Measurements from ENCODE around the gene LTBP1. TPM values are rescaled to one million over a fixed set of nuclear protein-coding genes. Genes with fewer than 3 reads are reported as not detected.
A peak's percentile ranks its signal among the peaks of the same experiment; 100 is the strongest.
"Not testable (repeated sequence)": the region's sequence is repeated elsewhere in the genome, so short reads cannot be mapped to it uniquely, and the experiment has no call there.

The LTBP1 gene
- total and polyA plus RNA-seq, 2 experiments from 2014 or later, result 35.6 to 68.9 TPM

DNA sequence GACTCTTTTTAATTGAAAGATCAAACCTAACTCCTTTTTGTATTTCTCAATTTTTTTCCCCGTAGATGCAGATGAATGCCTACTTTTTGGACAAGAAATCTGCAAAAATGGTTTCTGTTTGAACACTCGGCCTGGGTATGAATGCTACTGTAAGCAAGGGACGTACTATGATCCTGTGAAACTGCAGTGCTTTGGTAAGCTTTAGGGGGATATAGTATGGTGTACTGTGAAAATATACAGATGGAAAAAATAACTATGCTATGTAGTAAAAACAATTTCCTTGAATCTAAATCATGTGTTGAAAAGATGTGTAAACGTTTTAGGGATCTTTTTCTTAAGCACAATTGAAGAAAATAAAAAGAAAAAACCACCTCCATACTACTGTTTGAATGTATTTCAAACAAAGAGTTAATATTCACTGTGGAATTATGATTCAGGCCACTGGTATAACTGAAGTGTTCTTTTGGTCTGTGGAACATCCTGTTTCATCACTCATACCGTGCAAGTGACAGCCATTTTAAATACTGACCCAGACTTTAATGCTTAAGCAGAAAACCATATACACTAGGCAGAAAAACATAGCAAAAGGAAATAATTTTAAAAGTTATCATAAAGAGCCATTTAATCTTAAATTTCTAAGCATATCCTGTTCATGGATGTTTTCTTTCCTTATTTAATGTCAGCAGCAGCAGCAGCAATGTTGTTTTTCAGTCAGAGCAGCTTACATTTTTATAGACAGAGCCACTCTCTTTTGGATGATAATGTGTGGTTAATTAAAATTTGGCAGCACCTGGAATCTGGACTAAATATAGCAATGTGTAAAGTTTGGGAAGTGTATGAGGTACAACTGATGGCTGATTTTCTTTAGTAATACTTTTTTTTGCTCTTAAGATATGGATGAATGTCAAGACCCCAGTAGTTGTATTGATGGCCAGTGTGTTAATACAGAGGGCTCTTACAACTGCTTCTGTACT is 416.9 kb downstream of the LTBP1 start:
- TF ChIP-seq EZH2phosphoT487 (IDR thresholded peaks at IDR 0.05; ENCODE audit: low read depth, severe bottlenecking, unreplicated experiment) (no peak), EZH2 (IDR thresholded peaks at IDR 0.05; ENCODE audit: borderline replicate concordance) (no peak)
- TF ChIP-seq, protein P1, sequence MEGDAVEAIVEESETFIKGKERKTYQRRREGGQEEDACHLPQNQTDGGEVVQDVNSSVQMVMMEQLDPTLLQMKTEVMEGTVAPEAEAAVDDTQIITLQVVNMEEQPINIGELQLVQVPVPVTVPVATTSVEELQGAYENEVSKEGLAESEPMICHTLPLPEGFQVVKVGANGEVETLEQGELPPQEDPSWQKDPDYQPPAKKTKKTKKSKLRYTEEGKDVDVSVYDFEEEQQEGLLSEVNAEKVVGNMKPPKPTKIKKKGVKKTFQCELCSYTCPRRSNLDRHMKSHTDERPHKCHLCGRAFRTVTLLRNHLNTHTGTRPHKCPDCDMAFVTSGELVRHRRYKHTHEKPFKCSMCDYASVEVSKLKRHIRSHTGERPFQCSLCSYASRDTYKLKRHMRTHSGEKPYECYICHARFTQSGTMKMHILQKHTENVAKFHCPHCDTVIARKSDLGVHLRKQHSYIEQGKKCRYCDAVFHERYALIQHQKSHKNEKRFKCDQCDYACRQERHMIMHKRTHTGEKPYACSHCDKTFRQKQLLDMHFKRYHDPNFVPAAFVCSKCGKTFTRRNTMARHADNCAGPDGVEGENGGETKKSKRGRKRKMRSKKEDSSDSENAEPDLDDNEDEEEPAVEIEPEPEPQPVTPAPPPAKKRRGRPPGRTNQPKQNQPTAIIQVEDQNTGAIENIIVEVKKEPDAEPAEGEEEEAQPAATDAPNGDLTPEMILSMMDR (IDR thresholded peaks at IDR 0.05; ENCODE audit: poor library complexity), result no peak
- H3K9me2 ChIP-seq (replicated peaks; ENCODE audit: insufficient read depth), result no peaks in the 10 kb centered on the region
- peak overlapping the region; percentile 68 for H3K27ac ChIP-seq
- H3K4me3 ChIP-seq, result no peak overlapping the region
- no peak overlapping the region for H3K4me2 ChIP-seq
- 72% methylated on average over 5 of the region's 5 CpGs for WGBS (ENCODE audit: low lambda C conversion rate, missing lambda C conversion rate)
- no peaks in the 10 kb centered on the region for H3K27me3 ChIP-seq
- no peaks in the 10 kb centered on the region for H3K79me2 ChIP-seq
- peak overlapping the region; percentile 1 for H2AFZ ChIP-seq
- no peaks in the 10 kb centered on the region for H3K4me1 ChIP-seq (ENCODE audit: insufficient read depth)
- no peaks in the 10 kb centered on the region for H3K9me3 ChIP-seq (ENCODE audit: low read depth)
- no peaks in the 10 kb centered on the region for H4K20me1 ChIP-seq (ENCODE audit: insufficient read depth, poor library complexity, severe bottlenecking)
- no peak for DNase-seq (ENCODE audit: low spot score)
- no peaks in the 10 kb centered on the region for H3K36me3 ChIP-seq (replicated peaks; ENCODE audit: insufficient read depth, low read depth)

DNA sequence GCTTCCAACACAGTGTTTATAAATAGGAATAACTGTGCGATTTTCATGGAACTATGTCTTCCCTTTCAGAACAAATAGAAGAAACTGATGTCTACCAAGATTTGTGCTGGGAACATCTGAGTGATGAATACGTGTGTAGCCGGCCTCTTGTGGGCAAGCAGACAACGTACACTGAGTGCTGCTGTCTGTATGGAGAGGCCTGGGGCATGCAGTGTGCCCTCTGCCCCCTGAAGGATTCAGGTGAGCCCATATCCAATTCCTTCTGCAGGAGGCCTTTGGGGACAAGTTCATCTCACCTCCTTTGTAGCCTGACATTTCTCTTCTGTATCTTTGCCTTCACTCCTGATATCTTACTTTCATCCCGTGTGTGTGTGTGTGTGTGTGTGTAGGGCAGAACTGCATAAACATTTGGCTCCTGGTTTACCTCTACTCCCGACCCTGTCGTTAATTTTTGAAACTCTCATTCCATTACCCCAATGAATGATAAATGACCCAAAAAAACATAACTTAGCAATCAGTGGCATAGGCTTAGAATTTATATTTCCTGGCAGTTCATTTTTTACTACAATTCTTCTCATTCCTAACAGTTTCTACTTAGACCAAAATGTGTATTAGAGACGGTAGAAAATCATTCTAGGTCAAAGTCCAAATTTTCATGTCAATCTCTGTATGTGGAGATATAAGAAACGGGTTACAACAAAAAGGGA is 418.7 kb downstream of the LTBP1 start:
- Histone ChIP-seq H3K9me3 (ENCODE audit: low read depth) (no peaks in the 10 kb centered on the region), H4K20me1 (ENCODE audit: insufficient read depth, poor library complexity, severe bottlenecking) (no peaks in the 10 kb centered on the region), H3K27ac (no peak overlapping the region), H3K9me2 (replicated peaks; ENCODE audit: insufficient read depth) (no peaks in the 10 kb centered on the region), H3K4me2 (no peak overlapping the region), H2AFZ (no peak overlapping the region), H3K27me3 (no peaks in the 10 kb centered on the region), H3K79me2 (no peaks in the 10 kb centered on the region), H3K4me3 (no peak overlapping the region), H3K36me3 (replicated peaks; ENCODE audit: insufficient read depth, low read depth) (no peaks in the 10 kb centered on the region), H3K4me1 (ENCODE audit: insufficient read depth) (no peaks in the 10 kb centered on the region)
- TF ChIP-seq EZH2 (IDR thresholded peaks at IDR 0.05; ENCODE audit: borderline replicate concordance) (no peak), EZH2phosphoT487 (IDR thresholded peaks at IDR 0.05; ENCODE audit: low read depth, severe bottlenecking, unreplicated experiment) (no peak)
- TF ChIP-seq, protein P1 (IDR thresholded peaks at IDR 0.05; ENCODE audit: poor library complexity), result no peak
- no peak for DNase-seq (ENCODE audit: low spot score)
- 81% methylated on average over 9 of the region's 9 CpGs for WGBS (ENCODE audit: low lambda C conversion rate, missing lambda C conversion rate)

DNA sequence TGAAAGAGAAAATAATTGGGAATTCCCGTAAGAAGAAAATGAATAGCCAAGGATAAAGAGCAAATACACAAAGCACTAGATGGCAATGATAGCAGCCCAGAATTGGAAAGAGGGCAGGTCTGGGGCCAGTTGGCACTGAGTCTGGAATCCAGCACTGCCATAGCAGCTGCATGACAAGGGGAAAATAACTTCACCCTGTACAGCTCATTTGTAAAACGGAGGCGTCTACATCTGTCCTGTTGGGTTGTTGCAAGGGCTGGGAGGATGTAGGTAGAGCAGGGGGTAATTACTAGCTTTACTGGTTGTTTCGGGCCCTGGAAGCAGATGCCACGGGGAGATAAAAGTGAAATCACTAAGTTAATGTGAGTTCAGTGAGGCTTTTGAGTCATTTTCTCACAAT is 419.7 kb downstream of the LTBP1 start:
- no peaks in the 10 kb centered on the region for H4K20me1 ChIP-seq (ENCODE audit: insufficient read depth, poor library complexity, severe bottlenecking)
- no peaks in the 10 kb centered on the region for H3K9me3 ChIP-seq (ENCODE audit: low read depth)
- H3K4me3 ChIP-seq, result no peak overlapping the region
- no peaks in the 10 kb centered on the region for H3K36me3 ChIP-seq (replicated peaks; ENCODE audit: insufficient read depth, low read depth)
- TF ChIP-seq EZH2 (IDR thresholded peaks at IDR 0.05; ENCODE audit: borderline replicate concordance), result no peak
- TF ChIP-seq, protein P1 (IDR thresholded peaks at IDR 0.05; ENCODE audit: poor library complexity), result no peak
- no peak for TF ChIP-seq EZH2phosphoT487 (IDR thresholded peaks at IDR 0.05; ENCODE audit: low read depth, severe bottlenecking, unreplicated experiment)
- H3K4me2 ChIP-seq, result no peak overlapping the region
- no peaks in the 10 kb centered on the region for H3K79me2 ChIP-seq
- H3K27ac ChIP-seq, result no peak overlapping the region
- no peak for DNase-seq (ENCODE audit: low spot score)
- no peaks in the 10 kb centered on the region for H3K4me1 ChIP-seq (ENCODE audit: insufficient read depth)
- no peak overlapping the region for H2AFZ ChIP-seq
- H3K9me2 ChIP-seq (replicated peaks; ENCODE audit: insufficient read depth), result no peaks in the 10 kb centered on the region
- no peaks in the 10 kb centered on the region for H3K27me3 ChIP-seq
- 85% methylated on average over 5 of the region's 5 CpGs for WGBS (ENCODE audit: low lambda C conversion rate, missing lambda C conversion rate)

DNA sequence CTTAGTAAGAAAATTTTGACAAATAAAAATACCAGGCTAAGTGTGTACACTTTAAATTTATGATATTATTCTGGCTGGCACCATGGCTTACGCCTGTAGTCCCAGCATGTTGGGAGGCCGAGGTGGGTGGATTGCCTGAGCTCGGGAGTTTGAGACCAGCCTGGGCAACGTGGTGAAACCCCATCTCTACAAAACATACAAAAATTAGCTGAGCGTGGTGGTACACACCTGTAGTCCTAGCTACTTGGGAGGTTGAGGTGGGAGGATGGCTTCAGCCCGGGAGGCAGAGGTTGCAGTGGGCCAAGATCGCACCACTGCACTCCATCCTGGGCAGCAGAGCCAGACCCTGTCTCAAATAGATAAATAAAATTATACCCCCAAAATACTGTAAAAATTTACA is 421.8 kb downstream of the LTBP1 start:
- not testable (repeated sequence) for H3K4me1 ChIP-seq (ENCODE audit: insufficient read depth); H4K20me1 ChIP-seq (ENCODE audit: insufficient read depth, poor library complexity, severe bottlenecking); H2AFZ ChIP-seq; H3K27ac ChIP-seq; H3K9me2 ChIP-seq (replicated peaks; ENCODE audit: insufficient read depth); H3K36me3 ChIP-seq (replicated peaks; ENCODE audit: insufficient read depth, low read depth); H3K4me3 ChIP-seq; H3K27me3 ChIP-seq; H3K4me2 ChIP-seq; H3K9me3 ChIP-seq (ENCODE audit: low read depth); DNase-seq (ENCODE audit: low spot score); H3K79me2 ChIP-seq
- 97% methylated on average over 7 of the region's 7 CpGs for WGBS (ENCODE audit: low lambda C conversion rate, missing lambda C conversion rate)

Data from hepatocyte (in vitro differentiated cells).